SK-N-SH (cell line): Measurements from ENCODE around the gene VEGFD. TPM values are rescaled to one million over a fixed set of nuclear protein-coding genes. Genes with fewer than 3 reads are reported as not detected.

Experiments
- CTCF ChIA-PET: fragments of 300-600, 350-600 bp; formaldehyde crosslinking; extraction: SDS; loops from one replicate; lab custom pipeline; 2021; lab: Yijun Ruan, JAX
- POLR2A ChIA-PET: fragments of 350-600 bp; sonication (Branson Sonifier 250); formaldehyde crosslinking; extraction: SDS; loops from one replicate; lab custom pipeline; 2020; ENCODE audit warnings: antibody characterized with exemption, inconsistent platforms; lab: Yijun Ruan, JAX
- DNase-seq: peaks from one replicate; pipeline ENCODE4 v3.0.0; 2012
- H2AFZ ChIP-seq: fragments of 200-600 bp; sonication (generic); 2 replicates; pipeline ENCODE4 v1.8.1; 2016; ENCODE audit warnings: antibody characterized with exemption, mild to moderate bottlenecking, low read depth
- H3F3A ChIP-seq: fragments of 200-600 bp; sonication (generic); replicated peaks from 2 replicates; pipeline ENCODE3; 2016; ENCODE audit warnings: antibody characterized with exemption, mild to moderate bottlenecking; ENCODE audit not compliant: insufficient read depth
- H3K27ac ChIP-seq, 2 experiments: fragments of 200-500 bp in 1 of 2; fragments of 200-600 bp in 1 of 2; sonication (Bioruptor generic) in 1 of 2; sonication (generic), shearing (Covaris generic) in 1 of 2; 2 replicates each; pipeline versions ENCODE4 v1.5.1 to v1.6.1; 2014 to 2016; ENCODE audit warnings: low read depth in 2 of 2, inconsistent platforms in 1 of 2, low read length in 1 of 2, mild to moderate bottlenecking in 1 of 2, mixed read lengths in 1 of 2
- H3K27me3 ChIP-seq: fragments of 200-600 bp; sonication (generic), shearing (Covaris generic); 2 replicates; pipeline ENCODE4 v1.6.1; 2016; ENCODE audit warnings: mixed run types; ENCODE audit not compliant: insufficient read depth
- H3K36me3 ChIP-seq, 2 experiments: fragments of 200-500 bp in 1 of 2; fragments of 200-600 bp in 1 of 2; sonication (Bioruptor generic) in 1 of 2; sonication (generic) in 1 of 2; replicated peaks in 1 of 2; 2 replicates each; pipeline versions ENCODE3 to v1.5.1; 2014 to 2016; ENCODE audit warnings: low read length in 1 of 2, mild to moderate bottlenecking in 1 of 2; ENCODE audit not compliant: insufficient read depth in 2 of 2, control insufficient read depth in 1 of 2
- H3K4me1 ChIP-seq, 2 experiments: fragments of 200-500 bp in 1 of 2; fragments of 200-600 bp in 1 of 2; sonication (Bioruptor generic) in 1 of 2; sonication (generic), shearing (Covaris generic) in 1 of 2; 2 replicates each; pipeline versions ENCODE4 v1.5.1 to v1.6.1; 2014 to 2016; ENCODE audit warnings: low read depth in 1 of 2, low read length in 1 of 2, mixed run types in 1 of 2; ENCODE audit not compliant: insufficient read depth in 2 of 2, control insufficient read depth in 1 of 2
- H3K4me2 ChIP-seq: fragments of 200-600 bp; sonication (generic), shearing (Covaris generic); 2 replicates; pipeline ENCODE4 v1.6.1; 2017; ENCODE audit warnings: mixed run types
- H3K4me3 ChIP-seq, 2 experiments: fragments of 200-500 bp in 1 of 2; fragments of 200-600 bp in 1 of 2; sonication (Bioruptor generic) in 1 of 2; sonication (generic), shearing (Covaris generic) in 1 of 2; 2 replicates each; pipeline versions ENCODE4 v1.5.1 to v1.8.1; 2014 to 2016; ENCODE audit warnings: low read depth in 2 of 2, inconsistent platforms in 1 of 2, low read length in 1 of 2, mild to moderate bottlenecking in 1 of 2, mixed read lengths in 1 of 2, moderate library complexity in 1 of 2
- H3K79me2 ChIP-seq: fragments of 200-600 bp; sonication (generic); 2 replicates; pipeline ENCODE4 v1.8.1; 2017; ENCODE audit warnings: mild to moderate bottlenecking; ENCODE audit not compliant: insufficient read depth
- H3K9ac ChIP-seq: fragments of 200-600 bp; sonication (generic); 2 replicates; pipeline ENCODE4 v1.6.1; 2017; ENCODE audit warnings: mixed run types
- H3K9me2 ChIP-seq: fragments of 200-600 bp; sonication (generic); 2 replicates; pipeline ENCODE4 v1.6.1; 2017; ENCODE audit warnings: mixed run types
- H3K9me3 ChIP-seq: fragments of 200-600 bp; sonication (generic); 2 replicates; pipeline ENCODE4 v1.6.1; 2017; ENCODE audit warnings: mixed run types, mild to moderate bottlenecking, moderate library complexity
- H4K20me1 ChIP-seq: fragments of 200-600 bp; sonication (generic); 2 replicates; pipeline ENCODE4 v1.6.1; 2017; ENCODE audit warnings: mild to moderate bottlenecking, mixed run types; ENCODE audit not compliant: insufficient read depth
- EP300 ChIP-seq, 2 experiments: IDR thresholded peaks; 2 replicates each; pipeline versions ENCODE4 v1.4.0 to v1.6.1; 2012; ENCODE audit warnings: borderline replicate concordance in 1 of 2, low read depth in 1 of 2, low read length in 1 of 2
- EZH2phosphoT487 ChIP-seq: fragments of 200-600 bp; sonication (generic); IDR thresholded peaks from 2 replicates; pipeline ENCODE4 v1.6.1; 2017; ENCODE audit warnings: low read depth, mixed run types, mild to moderate bottlenecking, antibody characterized with exemption, moderate library complexity, borderline replicate concordance
- FOXJ3 ChIP-seq: sonication (generic); formaldehyde crosslinking; IDR thresholded peaks from 2 replicates; pipeline ENCODE4 v1.5.1; 2020; ENCODE audit warnings: mild to moderate bottlenecking, missing genetic modification reagents
- FOXM1 ChIP-seq: IDR thresholded peaks from 2 replicates; pipeline ENCODE4 v1.4.0; 2012; ENCODE audit warnings: low read depth, mild to moderate bottlenecking
- GABPA ChIP-seq: IDR thresholded peaks from 2 replicates; pipeline ENCODE4 v1.4.0; 2012; ENCODE audit warnings: low read depth, mild to moderate bottlenecking
- GATA2 ChIP-seq: sonication (generic); formaldehyde crosslinking; IDR thresholded peaks from 2 replicates; pipeline ENCODE4 v1.5.0; 2020; ENCODE audit warnings: mild to moderate bottlenecking, missing genetic modification reagents
- JUND ChIP-seq: IDR thresholded peaks from 2 replicates; pipeline ENCODE4 v1.4.0; 2012
- MXI1 ChIP-seq: IDR thresholded peaks from 2 replicates; pipeline ENCODE4 v1.6.1; 2012; ENCODE audit warnings: mild to moderate bottlenecking, low read depth, low read length, improper control_type of control experiment
- NFIC ChIP-seq: IDR thresholded peaks from 2 replicates; pipeline ENCODE4 v1.4.0; 2012; ENCODE audit warnings: borderline replicate concordance
- PBX3 ChIP-seq: IDR thresholded peaks from 2 replicates; pipeline ENCODE4; 2012
- RAD21 ChIP-seq: IDR thresholded peaks from 2 replicates; pipeline ENCODE4 v1.6.1; 2012; ENCODE audit warnings: mild to moderate bottlenecking, low read length
- RXRA ChIP-seq: IDR thresholded peaks from 2 replicates; pipeline ENCODE4 v1.4.0; 2012; ENCODE audit warnings: low read depth, mild to moderate bottlenecking, borderline replicate concordance
- SIN3A ChIP-seq: IDR thresholded peaks from 2 replicates; pipeline ENCODE4 v1.6.1; 2012; ENCODE audit warnings: low read depth, mild to moderate bottlenecking, low read length, moderate library complexity, borderline replicate concordance
- SMC3 ChIP-seq: IDR thresholded peaks from 2 replicates; pipeline ENCODE4 v1.6.1; 2012; ENCODE audit warnings: low read depth, low read length, improper control_type of control experiment
- TAF1 ChIP-seq: IDR thresholded peaks from 2 replicates; pipeline ENCODE4 v1.6.1; 2012; ENCODE audit warnings: low read depth, mild to moderate bottlenecking, low read length, moderate library complexity, borderline replicate concordance
- USF1 ChIP-seq: IDR thresholded peaks from 2 replicates; pipeline ENCODE4 v1.4.0; 2012; ENCODE audit warnings: low read depth, borderline replicate concordance
- USF2 ChIP-seq: fragments of 150-350 bp; IDR thresholded peaks from 2 replicates; pipeline ENCODE4 v1.6.1; 2017; ENCODE audit warnings: antibody characterized with exemption, low read length, low read depth, borderline replicate concordance
- YY1 ChIP-seq: IDR thresholded peaks from 2 replicates; pipeline ENCODE4 v1.4.0; 2012; ENCODE audit warnings: low read depth, mild to moderate bottlenecking
- WGBS: methylation state at CpG from one replicate; pipeline ENCODE4 v1.1.6; 2017; ENCODE audit warnings: low lambda C conversion rate; 5-methylcytosine and 5-hydroxymethylcytosine counted together
- polyA plus RNA-seq, 3 experiments: library from polyadenylated mRNA; depleted of rRNA; stranded (reverse); fragments of >200 nt; gene quantifications; 2 replicates each; pipeline ENCODE4 v1.2.3, GENCODE V29; 2012
- TF ChIP-seq, protein P1 (sequence below): IDR thresholded peaks from 2 replicates; pipeline ENCODE4 v1.4.0; 2012; ENCODE audit warnings: low read depth
- TF ChIP-seq, protein P2 (sequence below): IDR thresholded peaks from 2 replicates; pipeline ENCODE4 v1.4.0; 2012; ENCODE audit warnings: low read depth, borderline replicate concordance

Gene VEGFD
- polyA plus RNA-seq, 1 of the 3 experiments (the other 2 are of a cell fraction): 5.3 TPM

DNA sequence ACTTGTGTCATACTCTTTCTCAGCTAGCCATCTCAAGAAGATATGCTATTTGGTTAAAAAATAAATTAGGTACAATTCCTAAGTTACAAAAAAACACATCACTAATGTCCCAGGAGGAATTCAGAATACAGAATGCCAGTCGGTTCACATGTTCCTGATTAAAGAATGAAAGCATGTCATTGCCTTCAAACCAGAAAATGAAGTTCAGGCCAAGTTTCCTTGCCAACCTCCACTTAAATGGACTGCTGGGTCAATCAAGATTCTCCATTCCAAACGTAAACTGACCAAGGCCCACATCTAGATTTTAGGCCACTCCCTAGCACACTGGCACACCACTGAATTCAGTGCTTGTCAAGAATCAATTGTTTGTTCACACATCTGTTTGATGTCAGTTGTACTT is 55.4 kb downstream of the VEGFD start (continued):
- no peak for TF ChIP-seq RAD21
- no peak for TF ChIP-seq SIN3A
- no peak for TF ChIP-seq NFIC
- TF ChIP-seq FOXM1: no peak
- no peak for TF ChIP-seq RXRA

- no peak overlapping the region for H3K4me3 ChIP-seq
- DNase-seq: no peak
- no peaks in the 10 kb centered on the region; a peak in 1 of 4 replicates for H3K4me1 ChIP-seq
- ChIA-PET CTCF (interaction anchor here (1.0 kb wide), 1 partner anchor 12 kb away, joined by 4 read pairs; no protein-coding TSS in a partner anchor), POLR2A (interaction anchor here (0.8 kb wide), 1 partner anchor 11 kb away, joined by 4 read pairs; no protein-coding TSS in a partner anchor)
- no peak overlapping the region for H3K4me2 ChIP-seq
- H3K79me2 ChIP-seq: peaks cover 4% of the 10 kb centered on the region; the same call in 1 of the 2 replicates
- no peaks in the 10 kb centered on the region for H3F3A ChIP-seq
- peaks cover 8 to 31% of the 10 kb centered on the region in 2 experiments for H3K36me3 ChIP-seq
- no peaks in the 10 kb centered on the region for H3K9me2 ChIP-seq
- H3K27me3 ChIP-seq: 0 out of 2 replicates have a peak, but pooled peaks cover 3% of the 10 kb centered on the region
- no peak overlapping the region for H3K9ac ChIP-seq
- H3K9me3 ChIP-seq: no peaks in the 10 kb centered on the region
- no peak overlapping the region for H3K27ac ChIP-seq
- 55% methylated on average over 3 of the region's 3 CpGs for WGBS
- TF ChIP-seq, protein P1, sequence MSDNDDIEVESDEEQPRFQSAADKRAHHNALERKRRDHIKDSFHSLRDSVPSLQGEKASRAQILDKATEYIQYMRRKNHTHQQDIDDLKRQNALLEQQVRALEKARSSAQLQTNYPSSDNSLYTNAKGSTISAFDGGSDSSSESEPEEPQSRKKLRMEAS: no peak
- TF ChIP-seq EZH2phosphoT487: no peak
- TF ChIP-seq FOXJ3 (CRISPR knock-in tag): no peak
- no peak for TF ChIP-seq EP300 (IDR thresholded peaks at IDR 0.05; ENCODE audit: borderline replicate concordance in 1 of 2, low read depth in 1 of 2, low read length in 1 of 2)
- TF ChIP-seq USF1: no peak
- TF ChIP-seq JUND: no peak
- no peak for TF ChIP-seq MXI1
- no peak for TF ChIP-seq USF2
- TF ChIP-seq PBX3: no peak
- TF ChIP-seq, protein P2, sequence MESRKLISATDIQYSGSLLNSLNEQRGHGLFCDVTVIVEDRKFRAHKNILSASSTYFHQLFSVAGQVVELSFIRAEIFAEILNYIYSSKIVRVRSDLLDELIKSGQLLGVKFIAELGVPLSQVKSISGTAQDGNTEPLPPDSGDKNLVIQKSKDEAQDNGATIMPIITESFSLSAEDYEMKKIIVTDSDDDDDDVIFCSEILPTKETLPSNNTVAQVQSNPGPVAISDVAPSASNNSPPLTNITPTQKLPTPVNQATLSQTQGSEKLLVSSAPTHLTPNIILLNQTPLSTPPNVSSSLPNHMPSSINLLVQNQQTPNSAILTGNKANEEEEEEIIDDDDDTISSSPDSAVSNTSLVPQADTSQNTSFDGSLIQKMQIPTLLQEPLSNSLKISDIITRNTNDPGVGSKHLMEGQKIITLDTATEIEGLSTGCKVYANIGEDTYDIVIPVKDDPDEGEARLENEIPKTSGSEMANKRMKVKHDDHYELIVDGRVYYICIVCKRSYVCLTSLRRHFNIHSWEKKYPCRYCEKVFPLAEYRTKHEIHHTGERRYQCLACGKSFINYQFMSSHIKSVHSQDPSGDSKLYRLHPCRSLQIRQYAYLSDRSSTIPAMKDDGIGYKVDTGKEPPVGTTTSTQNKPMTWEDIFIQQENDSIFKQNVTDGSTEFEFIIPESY: no peak
- no peak for TF ChIP-seq GATA2 (CRISPR knock-in tag)
- TF ChIP-seq TAF1: no peak
- no peak for TF ChIP-seq SMC3
- TF ChIP-seq YY1: no peak
- no peak for TF ChIP-seq GABPA
- no peak overlapping the region for H2AFZ ChIP-seq
- no peaks in the 10 kb centered on the region for H4K20me1 ChIP-seq
Observed at GRCh38 chrX:15328131-15328530, 56.1 kb downstream of the VEGFD start.
